HepG2 (cell line): ENCODE measurements around the gene CTDNEP1. TPM values are rescaled to one million over a fixed set of nuclear protein-coding genes. Genes with fewer than 3 reads are reported as not detected.

Experiments
- ELF3 ChIP-seq: IDR thresholded peaks from 2 replicates; pipeline ENCODE4 v1.6.1; 2016; ENCODE audit warnings: missing genetic modification reagents, missing compliant biosample characterization
- FIP1L1 ChIP-seq: fragments of 200-400 bp; formaldehyde crosslinking; IDR thresholded peaks from 2 replicates; pipeline ENCODE4 v1.6.1; 2018; ENCODE audit warnings: low read depth, mild to moderate bottlenecking, low read length, moderate library complexity, borderline replicate concordance; ENCODE audit not compliant: insufficient read depth
- FOXP4 ChIP-seq: sonication (generic); formaldehyde crosslinking; IDR thresholded peaks from 2 replicates; pipeline ENCODE4 v1.4.0; 2020; ENCODE audit warnings: missing genetic modification reagents
- HOXA5 ChIP-seq: sonication (generic); formaldehyde crosslinking; IDR thresholded peaks from 2 replicates; pipeline ENCODE4 v1.4.0; 2020; ENCODE audit warnings: missing genetic modification reagents
- PHF21A ChIP-seq: sonication (generic); formaldehyde crosslinking; IDR thresholded peaks from 2 replicates; pipeline ENCODE4 v1.5.0; 2020; ENCODE audit warnings: mild to moderate bottlenecking, missing genetic modification reagents
- RELA ChIP-seq: sonication (generic); formaldehyde crosslinking; IDR thresholded peaks from 2 replicates; pipeline ENCODE4 v1.4.0; 2020; ENCODE audit warnings: missing genetic modification reagents
- RXRB ChIP-seq: IDR thresholded peaks from 2 replicates; pipeline ENCODE4 v1.6.1; 2016; ENCODE audit warnings: borderline replicate concordance, missing genetic modification reagents, missing compliant biosample characterization
- TOPORS ChIP-seq: sonication (generic); formaldehyde crosslinking; IDR thresholded peaks from 2 replicates; pipeline ENCODE4 v1.8.0; 2023; ENCODE audit warnings: mild to moderate bottlenecking, missing genetic modification reagents
- ZBTB37 ChIP-seq: sonication (generic); formaldehyde crosslinking; IDR thresholded peaks from 2 replicates; pipeline ENCODE4 v1.4.0; 2020; ENCODE audit warnings: mild to moderate bottlenecking, missing genetic modification reagents
- ZEB1 ChIP-seq: IDR thresholded peaks from 2 replicates; pipeline ENCODE4 v1.6.1; 2012; ENCODE audit warnings: mild to moderate bottlenecking, low read depth, inconsistent platforms; ENCODE audit not compliant: insufficient replicate concordance
- ZNF138 ChIP-seq: sonication (generic); formaldehyde crosslinking; IDR thresholded peaks from 2 replicates; pipeline ENCODE4 v1.5.0; 2020; ENCODE audit warnings: mild to moderate bottlenecking, low read depth, missing genetic modification reagents
- ZNF30 ChIP-seq: sonication (generic); formaldehyde crosslinking; IDR thresholded peaks from 2 replicates; pipeline ENCODE4 v1.5.0; 2020; ENCODE audit warnings: mild to moderate bottlenecking, missing genetic modification reagents
- ZNF34 ChIP-seq: sonication (generic); formaldehyde crosslinking; IDR thresholded peaks from 2 replicates; pipeline ENCODE4 v1.4.0; 2020; ENCODE audit warnings: mild to moderate bottlenecking, missing genetic modification reagents, borderline replicate concordance
- ZNF790 ChIP-seq: sonication (generic); formaldehyde crosslinking; IDR thresholded peaks from 2 replicates; pipeline ENCODE4 v1.8.0; 2022; ENCODE audit warnings: missing genetic modification reagents, mild to moderate bottlenecking, borderline replicate concordance
- ZNF878 ChIP-seq: sonication (generic); formaldehyde crosslinking; IDR thresholded peaks from 2 replicates; pipeline ENCODE4 v1.8.1; 2023; ENCODE audit warnings: mild to moderate bottlenecking, missing genetic modification reagents, moderate library complexity
- polyA plus RNA-seq, 8 experiments: library from polyadenylated mRNA; depleted of rRNA in 3 of 8; stranded (reverse) in 7 of 8; unstranded in 1 of 8; fragments of >200 nt; fragmentation: Illumina TruSeq in 4 of 8; extraction: Trizol in 4 of 8; gene quantifications; 2 replicates each; pipeline versions ENCODE4 v1.2.1 to v1.2.3, GENCODE V29; 2011 to 2016; ENCODE audit warnings: low read depth in 4 of 8, missing spikeins in 1 of 8, mixed read lengths in 1 of 8; ENCODE audit not compliant: insufficient read depth in 1 of 8
- total RNA-seq, 5 experiments: library from RNA; depleted of rRNA; stranded (reverse); fragments of >200 nt; fragmentation: Illumina TruSeq; extraction: Trizol; gene quantifications; 2 replicates each; pipeline ENCODE4 v1.2.3, GENCODE V29; 2016; ENCODE audit warnings: low read depth in 1 of 5
- TF ChIP-seq, protein P1 (sequence below): sonication (generic); formaldehyde crosslinking; IDR thresholded peaks from 2 replicates; pipeline ENCODE4 v1.4.0; 2020; ENCODE audit warnings: mild to moderate bottlenecking, missing genetic modification reagents
- TF ChIP-seq, protein P2 (sequence below): sonication (generic); formaldehyde crosslinking; IDR thresholded peaks from 2 replicates; pipeline ENCODE4 v1.5.0; 2020; ENCODE audit warnings: mild to moderate bottlenecking, missing genetic modification reagents, borderline replicate concordance
- TF ChIP-seq, protein P3 (sequence below): IDR thresholded peaks from 2 replicates; pipeline ENCODE4 v1.6.1; 2016; ENCODE audit warnings: missing compliant biosample characterization, missing genetic modification reagents, borderline replicate concordance
- TF ChIP-seq, protein P4 (sequence below): sonication (generic); formaldehyde crosslinking; IDR thresholded peaks from 2 replicates; pipeline ENCODE4 v1.4.0; 2020; ENCODE audit warnings: missing genetic modification reagents; ENCODE audit errors: not compliant biosample characterization

CTDNEP1 gene
- total and polyA plus RNA-seq, 2 of the 13 experiments (the other 11 are each of a cell fraction or from before 2014, with no cell fraction given) = 19.8 to 118 TPM

- TF ChIP-seq PHF21A (CRISPR knock-in tag) (0 out of 2 replicates have a peak, but pooled peaks have one; percentile 7), ELF3 (CRISPR knock-in tag) (peak; percentile 56; the same call in 1 of the 2 replicates), ZNF138 (CRISPR knock-in tag) (no peak), TOPORS (CRISPR knock-in tag) (no peak), ZNF878 (CRISPR knock-in tag) (no peak), FIP1L1 (no peak), RXRB (CRISPR knock-in tag) (no peak), ZBTB37 (CRISPR knock-in tag) (no peak), ZNF30 (CRISPR knock-in tag) (no peak), ZNF790 (no peak), ZNF34 (peak; percentile 30), FOXP4 (CRISPR knock-in tag) (no peak), RELA (CRISPR knock-in tag) (0 out of 2 replicates have a peak, but pooled peaks have one; percentile 21), ZEB1 (no peak), HOXA5 (no peak)
- TF ChIP-seq, protein P1, sequence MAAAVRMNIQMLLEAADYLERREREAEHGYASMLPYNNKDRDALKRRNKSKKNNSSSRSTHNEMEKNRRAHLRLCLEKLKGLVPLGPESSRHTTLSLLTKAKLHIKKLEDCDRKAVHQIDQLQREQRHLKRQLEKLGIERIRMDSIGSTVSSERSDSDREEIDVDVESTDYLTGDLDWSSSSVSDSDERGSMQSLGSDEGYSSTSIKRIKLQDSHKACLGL (CRISPR knock-in tag) = no peak
- TF ChIP-seq, protein P2, sequence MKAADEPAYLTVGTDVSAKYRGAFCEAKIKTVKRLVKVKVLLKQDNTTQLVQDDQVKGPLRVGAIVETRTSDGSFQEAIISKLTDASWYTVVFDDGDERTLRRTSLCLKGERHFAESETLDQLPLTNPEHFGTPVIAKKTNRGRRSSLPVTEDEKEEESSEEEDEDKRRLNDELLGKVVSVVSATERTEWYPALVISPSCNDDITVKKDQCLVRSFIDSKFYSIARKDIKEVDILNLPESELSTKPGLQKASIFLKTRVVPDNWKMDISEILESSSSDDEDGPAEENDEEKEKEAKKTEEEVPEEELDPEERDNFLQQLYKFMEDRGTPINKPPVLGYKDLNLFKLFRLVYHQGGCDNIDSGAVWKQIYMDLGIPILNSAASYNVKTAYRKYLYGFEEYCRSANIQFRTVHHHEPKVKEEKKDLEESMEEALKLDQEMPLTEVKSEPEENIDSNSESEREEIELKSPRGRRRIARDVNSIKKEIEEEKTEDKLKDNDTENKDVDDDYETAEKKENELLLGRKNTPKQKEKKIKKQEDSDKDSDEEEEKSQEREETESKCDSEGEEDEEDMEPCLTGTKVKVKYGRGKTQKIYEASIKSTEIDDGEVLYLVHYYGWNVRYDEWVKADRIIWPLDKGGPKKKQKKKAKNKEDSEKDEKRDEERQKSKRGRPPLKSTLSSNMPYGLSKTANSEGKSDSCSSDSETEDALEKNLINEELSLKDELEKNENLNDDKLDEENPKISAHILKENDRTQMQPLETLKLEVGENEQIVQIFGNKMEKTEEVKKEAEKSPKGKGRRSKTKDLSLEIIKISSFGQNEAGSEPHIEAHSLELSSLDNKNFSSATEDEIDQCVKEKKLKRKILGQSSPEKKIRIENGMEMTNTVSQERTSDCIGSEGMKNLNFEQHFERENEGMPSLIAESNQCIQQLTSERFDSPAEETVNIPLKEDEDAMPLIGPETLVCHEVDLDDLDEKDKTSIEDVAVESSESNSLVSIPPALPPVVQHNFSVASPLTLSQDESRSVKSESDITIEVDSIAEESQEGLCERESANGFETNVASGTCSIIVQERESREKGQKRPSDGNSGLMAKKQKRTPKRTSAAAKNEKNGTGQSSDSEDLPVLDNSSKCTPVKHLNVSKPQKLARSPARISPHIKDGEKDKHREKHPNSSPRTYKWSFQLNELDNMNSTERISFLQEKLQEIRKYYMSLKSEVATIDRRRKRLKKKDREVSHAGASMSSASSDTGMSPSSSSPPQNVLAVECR (CRISPR knock-in tag) = no peak
- TF ChIP-seq, protein P3, sequence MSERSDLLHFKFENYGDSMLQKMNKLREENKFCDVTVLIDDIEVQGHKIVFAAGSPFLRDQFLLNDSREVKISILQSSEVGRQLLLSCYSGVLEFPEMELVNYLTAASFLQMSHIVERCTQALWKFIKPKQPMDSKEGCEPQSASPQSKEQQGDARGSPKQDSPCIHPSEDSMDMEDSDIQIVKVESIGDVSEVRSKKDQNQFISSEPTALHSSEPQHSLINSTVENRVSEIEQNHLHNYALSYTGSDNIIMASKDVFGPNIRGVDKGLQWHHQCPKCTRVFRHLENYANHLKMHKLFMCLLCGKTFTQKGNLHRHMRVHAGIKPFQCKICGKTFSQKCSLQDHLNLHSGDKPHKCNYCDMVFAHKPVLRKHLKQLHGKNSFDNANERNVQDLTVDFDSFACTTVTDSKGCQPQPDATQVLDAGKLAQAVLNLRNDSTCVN (CRISPR knock-in tag) = no peak
- TF ChIP-seq, protein P4, sequence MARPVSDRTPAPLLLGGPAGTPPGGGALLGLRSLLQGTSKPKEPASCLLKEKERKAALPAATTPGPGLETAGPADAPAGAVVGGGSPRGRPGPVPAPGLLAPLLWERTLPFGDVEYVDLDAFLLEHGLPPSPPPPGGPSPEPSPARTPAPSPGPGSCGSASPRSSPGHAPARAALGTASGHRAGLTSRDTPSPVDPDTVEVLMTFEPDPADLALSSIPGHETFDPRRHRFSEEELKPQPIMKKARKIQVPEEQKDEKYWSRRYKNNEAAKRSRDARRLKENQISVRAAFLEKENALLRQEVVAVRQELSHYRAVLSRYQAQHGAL (CRISPR knock-in tag) = no peak
These were observed at the start of gene CTDNEP1 (continued) for GRCh38 chr17:7251661-7252175.
